Keratinocyte (primary cell): ENCODE results near the gene SGIP1. TPM values are rescaled to one million over a fixed set of nuclear protein-coding genes. Genes with fewer than 3 reads are reported as not detected.

Source experiments
- DNase-seq: peaks from one replicate; pipeline ENCODE4 v3.0.0-alpha.2; 2011; ENCODE audit warnings: low read depth, missing footprints, low spot score
- FAIRE-seq: peaks from 2 replicates; lab custom pipeline; 2011; peaks lifted over from hg19 to GRCh38; lab: Jason Lieb, UNC
- H2AFZ ChIP-seq: 2 replicates; pipeline ENCODE4 v1.6.0; 2012; ENCODE audit warnings: low read length, control low read depth, inconsistent platforms; ENCODE audit not compliant: control insufficient read depth
- H3K27ac ChIP-seq: 2 replicates; pipeline ENCODE4 v1.5.1; 2011; ENCODE audit warnings: low read length; ENCODE audit not compliant: control insufficient read depth, insufficient read depth
- H3K27me3 ChIP-seq: 3 replicates; pipeline ENCODE4 v1.6.0; 2011; ENCODE audit warnings: low read length; ENCODE audit not compliant: control insufficient read depth, insufficient read depth; ENCODE audit errors: extremely low read depth
- H3K36me3 ChIP-seq, 2 experiments: 2 replicates in 1 of 2; 3 replicates in 1 of 2; pipeline ENCODE4 v1.5.1; 2011; ENCODE audit warnings: low read length in 2 of 2, mild to moderate bottlenecking in 1 of 2; ENCODE audit not compliant: control insufficient read depth in 2 of 2, insufficient read depth in 2 of 2; ENCODE audit errors: extremely low read depth in 1 of 2
- H3K4me1 ChIP-seq: 3 replicates; pipeline ENCODE4 v1.5.1; 2011; ENCODE audit warnings: low read length; ENCODE audit not compliant: control insufficient read depth, insufficient read depth; ENCODE audit errors: extremely low read depth
- H3K4me2 ChIP-seq: 3 replicates; pipeline ENCODE4 v1.6.0; 2011; ENCODE audit warnings: low read depth, low read length; ENCODE audit not compliant: control insufficient read depth, insufficient read depth; ENCODE audit errors: extremely low read depth
- H3K4me3 ChIP-seq, 3 experiments: fragments of 200-600 bp in 1 of 3; sonication (generic) in 1 of 3; 2 replicates in 2 of 3; 3 replicates in 1 of 3; pipeline ENCODE4 v1.5.1; 2011 to 2016; ENCODE audit warnings: low read length in 3 of 3, mild to moderate bottlenecking in 3 of 3, control low read depth in 2 of 3, inconsistent platforms in 1 of 3, low read depth in 1 of 3, mixed read lengths in 1 of 3, mixed run types in 1 of 3, moderate library complexity in 1 of 3; ENCODE audit not compliant: control insufficient read depth in 2 of 3, insufficient read depth in 2 of 3; ENCODE audit errors: extremely low read depth in 1 of 3
- H3K79me2 ChIP-seq: 2 replicates; pipeline ENCODE4 v1.6.0; 2012; ENCODE audit warnings: low read length; ENCODE audit not compliant: control insufficient read depth, insufficient read depth
- H3K9ac ChIP-seq: 3 replicates; pipeline ENCODE4 v1.6.0; 2011; ENCODE audit warnings: low read length; ENCODE audit not compliant: control insufficient read depth, insufficient read depth; ENCODE audit errors: extremely low read depth
- H3K9me1 ChIP-seq: 3 replicates; pipeline ENCODE4 v1.6.0; 2011; ENCODE audit warnings: low read length; ENCODE audit not compliant: control insufficient read depth, insufficient read depth; ENCODE audit errors: extremely low read depth
- H3K9me3 ChIP-seq: 2 replicates; pipeline ENCODE4 v1.5.1; 2012; ENCODE audit warnings: low read depth, low read length; ENCODE audit not compliant: control insufficient read depth
- H4K20me1 ChIP-seq: 3 replicates; pipeline ENCODE4 v1.6.0; 2011; ENCODE audit warnings: low read length; ENCODE audit not compliant: control insufficient read depth, insufficient read depth; ENCODE audit errors: extremely low read depth
- EZH2 ChIP-seq: IDR thresholded peaks from one replicate; pipeline ENCODE4 v1.6.1; 2012; ENCODE audit warnings: inconsistent platforms, mild to moderate bottlenecking, low read length, moderate library complexity
- dilution Hi-C: fragments of 300-500 bp; cut with MboI; formaldehyde crosslinking; loops from one replicate; pipeline ENCODE4 v1.7.0; 2020; ENCODE audit warnings: low sequenced_read_pairs; ENCODE audit not compliant: extremely low pct_ligation_motif_present
- polyA plus RNA-seq, 5 experiments: library from polyadenylated mRNA; depleted of rRNA in 3 of 5; stranded (reverse) in 3 of 5; stranded (forward) in 1 of 5; unstranded in 1 of 5; fragments of >200 nt; gene quantifications; 1 replicate in 1 of 5; 2 replicates in 3 of 5; 3 replicates in 1 of 5; pipeline versions ENCODE4 v1.2.1 to v1.2.3, GENCODE V29; 2011 to 2012; ENCODE audit warnings: missing spikeins in 2 of 5, low read depth in 1 of 5, low replicate concordance in 1 of 5
- TF ChIP-seq, protein P1 (sequence below), 3 experiments: IDR thresholded peaks in 1 of 3; conservative IDR thresholded peaks in 1 of 3; optimal IDR thresholded peaks in 1 of 3; 2 replicates in 2 of 3; 3 replicates in 1 of 3; pipeline versions ENCODE3 to v1.5.1; 2011; ENCODE audit warnings: low read length in 3 of 3, mild to moderate bottlenecking in 3 of 3, moderate library complexity in 2 of 3, control low read depth in 1 of 3, inconsistent platforms in 1 of 3; ENCODE audit not compliant: insufficient read depth in 2 of 3; ENCODE audit errors: extremely low read depth in 1 of 3

Gene SGIP1
- polyA plus RNA-seq, 1 donor (not counting 4 experiments of a cell fraction or from before 2014, with no cell fraction given) = 0.05 TPM

DNA sequence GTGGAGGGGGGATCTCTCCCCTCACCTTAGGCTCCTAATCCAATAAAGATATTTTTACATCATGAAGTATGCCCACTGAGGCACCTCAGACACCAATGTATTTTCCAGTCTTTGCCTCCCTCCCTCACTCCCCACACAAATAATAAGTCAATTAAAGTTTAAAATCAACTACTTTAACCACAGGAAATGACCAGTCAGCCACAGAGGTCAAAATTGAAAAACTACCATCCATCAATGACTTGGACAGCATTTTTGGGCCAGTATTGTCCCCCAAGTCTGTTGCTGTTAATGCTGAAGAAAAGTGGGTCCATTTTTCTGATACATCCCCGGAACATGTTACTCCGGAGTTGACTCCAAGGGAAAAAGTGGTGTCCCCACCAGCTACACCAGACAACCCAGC lies 147.7 kb downstream of the SGIP1 start:
- Histone ChIP-seq H4K20me1 (no peaks in the 10 kb centered on the region), H3K27ac (no peak overlapping the region), H3K9me1 (no peaks in the 10 kb centered on the region)

DNA sequence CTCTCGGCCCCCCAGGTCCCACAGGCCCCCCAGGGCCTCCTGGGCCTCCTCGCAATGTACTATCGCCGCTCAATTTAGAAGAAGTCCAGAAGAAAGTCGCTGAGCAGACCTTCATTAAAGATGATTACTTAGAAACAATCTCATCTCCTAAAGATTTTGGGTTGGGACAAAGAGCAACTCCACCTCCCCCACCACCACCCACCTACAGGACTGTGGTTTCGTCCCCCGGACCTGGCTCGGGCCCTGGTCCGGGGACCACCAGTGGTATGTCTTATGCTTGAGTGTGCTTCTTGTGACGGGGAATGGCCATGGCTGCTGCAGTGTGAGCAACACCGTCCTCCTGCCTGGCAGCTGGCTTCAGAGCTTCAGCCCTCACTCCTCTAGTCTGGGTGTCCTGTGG lies 148.2 kb downstream of the SGIP1 start:
- Histone ChIP-seq H2AFZ (no peak overlapping the region), H3K27ac (no peak overlapping the region), H3K9ac (no peak overlapping the region), H3K79me2 (no peaks in the 10 kb centered on the region), H3K9me3 (no peaks in the 10 kb centered on the region), H3K4me2 (no peak overlapping the region), H3K9me1 (no peaks in the 10 kb centered on the region), H4K20me1 (no peaks in the 10 kb centered on the region), H3K4me3 (no peak overlapping the region), H3K4me1 (no peaks in the 10 kb centered on the region), H3K27me3 (no peaks in the 10 kb centered on the region), H3K36me3 (no peaks in the 10 kb centered on the region)
- TF ChIP-seq EZH2 = no peak
- no peak for FAIRE-seq
- DNase-seq = no peak
- dilution Hi-C loops = no loop called here

More for the DNA sequence above, 147.7 kb downstream of the SGIP1 start:
- FAIRE-seq (no peak), DNase-seq (no peak)
- H3K4me3 ChIP-seq = no peak overlapping the region
- no peak overlapping the region for H2AFZ ChIP-seq
- no peak for TF ChIP-seq EZH2
- TF ChIP-seq, protein P1, sequence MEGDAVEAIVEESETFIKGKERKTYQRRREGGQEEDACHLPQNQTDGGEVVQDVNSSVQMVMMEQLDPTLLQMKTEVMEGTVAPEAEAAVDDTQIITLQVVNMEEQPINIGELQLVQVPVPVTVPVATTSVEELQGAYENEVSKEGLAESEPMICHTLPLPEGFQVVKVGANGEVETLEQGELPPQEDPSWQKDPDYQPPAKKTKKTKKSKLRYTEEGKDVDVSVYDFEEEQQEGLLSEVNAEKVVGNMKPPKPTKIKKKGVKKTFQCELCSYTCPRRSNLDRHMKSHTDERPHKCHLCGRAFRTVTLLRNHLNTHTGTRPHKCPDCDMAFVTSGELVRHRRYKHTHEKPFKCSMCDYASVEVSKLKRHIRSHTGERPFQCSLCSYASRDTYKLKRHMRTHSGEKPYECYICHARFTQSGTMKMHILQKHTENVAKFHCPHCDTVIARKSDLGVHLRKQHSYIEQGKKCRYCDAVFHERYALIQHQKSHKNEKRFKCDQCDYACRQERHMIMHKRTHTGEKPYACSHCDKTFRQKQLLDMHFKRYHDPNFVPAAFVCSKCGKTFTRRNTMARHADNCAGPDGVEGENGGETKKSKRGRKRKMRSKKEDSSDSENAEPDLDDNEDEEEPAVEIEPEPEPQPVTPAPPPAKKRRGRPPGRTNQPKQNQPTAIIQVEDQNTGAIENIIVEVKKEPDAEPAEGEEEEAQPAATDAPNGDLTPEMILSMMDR (optimal IDR thresholded peaks at IDR 0.05 in 1 of 3, IDR thresholded peaks at IDR 0.05 in 1 of 3, conservative IDR thresholded peaks at IDR 0.05 in 1 of 3; ENCODE audit: extremely low read depth in 1 of 3, insufficient read depth in 2 of 3, low read length in 3 of 3) = no peak
- no peaks in the 10 kb centered on the region for H3K9me3 ChIP-seq
- no peaks in the 10 kb centered on the region for H3K79me2 ChIP-seq
- no peaks in the 10 kb centered on the region for H3K27me3 ChIP-seq
- H3K4me2 ChIP-seq = no peak overlapping the region
- no peak overlapping the region for H3K9ac ChIP-seq
- no peaks in the 10 kb centered on the region for H3K36me3 ChIP-seq
- H3K4me1 ChIP-seq = no peaks in the 10 kb centered on the region
- dilution Hi-C loops = no loop called here

DNA sequence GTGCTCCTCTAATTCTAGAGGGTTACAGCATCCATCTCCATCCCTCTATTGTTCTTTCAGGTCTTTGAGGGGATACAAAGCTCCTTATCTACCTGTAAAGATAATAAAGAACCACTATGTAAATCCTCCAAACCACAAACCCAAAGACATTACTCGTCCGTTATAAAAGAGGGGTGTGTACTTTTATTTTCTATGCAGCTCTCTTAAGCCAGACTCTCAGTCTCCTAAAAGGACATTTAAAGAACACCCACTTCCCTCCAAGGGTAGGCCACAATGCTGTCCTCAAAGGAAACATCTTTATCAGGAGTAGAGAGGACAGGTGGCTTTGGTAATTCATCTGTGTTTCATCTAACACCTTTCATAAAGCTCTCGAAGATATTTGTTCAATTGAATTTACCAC lies 150.4 kb downstream of the SGIP1 start:
- DNase-seq (no peak), FAIRE-seq (no peak)
- Histone ChIP-seq H3K27me3 (no peaks in the 10 kb centered on the region), H3K9me1 (no peaks in the 10 kb centered on the region), H2AFZ (no peak overlapping the region), H3K4me3 (no peak overlapping the region), H3K27ac (no peak overlapping the region), H3K79me2 (no peaks in the 10 kb centered on the region), H3K9me3 (no peaks in the 10 kb centered on the region), H3K9ac (no peak overlapping the region), H3K4me1 (no peaks in the 10 kb centered on the region), H3K4me2 (no peak overlapping the region), H4K20me1 (no peaks in the 10 kb centered on the region), H3K36me3 (no peaks in the 10 kb centered on the region)
- TF ChIP-seq EZH2 = no peak
- TF ChIP-seq, protein P1 (optimal IDR thresholded peaks at IDR 0.05 in 1 of 3, IDR thresholded peaks at IDR 0.05 in 1 of 3, conservative IDR thresholded peaks at IDR 0.05 in 1 of 3; ENCODE audit: extremely low read depth in 1 of 3, insufficient read depth in 2 of 3, low read length in 3 of 3) = no peak
- dilution Hi-C loops = no loop called here
